Skeletal muscle tissue (tissue), 4 donors: Measurements from ENCODE around the gene PCBP2. TPM values are rescaled to one million over a fixed set of nuclear protein-coding genes. Genes with fewer than 3 reads are reported as not detected.

ENCODE experiments used
- H3K27ac ChIP-seq: one replicate; pipeline ENCODE4 v1.7.0; 2013; ENCODE audit warnings: mild to moderate bottlenecking, low read depth, low read length, inconsistent platforms
- H3K27me3 ChIP-seq, 3 donors: one replicate each; pipeline ENCODE4 v1.7.0; 2013; ENCODE audit warnings: low read length in 3 of 3; ENCODE audit not compliant: control insufficient read depth in 3 of 3, insufficient read depth in 3 of 3
- H3K36me3 ChIP-seq, 3 donors: one replicate each; pipeline ENCODE4 v1.7.0; 2013; ENCODE audit warnings: low read length in 3 of 3; ENCODE audit not compliant: control insufficient read depth in 3 of 3, insufficient read depth in 3 of 3
- H3K4me1 ChIP-seq, 3 donors: one replicate each; pipeline ENCODE4 v1.7.0; 2013; ENCODE audit warnings: low read length in 3 of 3, mild to moderate bottlenecking in 3 of 3; ENCODE audit not compliant: control insufficient read depth in 3 of 3, insufficient read depth in 3 of 3
- H3K4me3 ChIP-seq, 3 donors: one replicate each; pipeline ENCODE4 v1.7.0; 2013; ENCODE audit warnings: low read length in 3 of 3
- H3K9ac ChIP-seq, 3 donors: one replicate each; pipeline ENCODE4 v1.7.0; 2013; ENCODE audit warnings: low read length in 3 of 3, mild to moderate bottlenecking in 3 of 3, moderate library complexity in 2 of 3, low read depth in 1 of 3
- H3K9me3 ChIP-seq, 3 donors: one replicate each; pipeline ENCODE4 v1.7.0; 2013; ENCODE audit warnings: low read length in 3 of 3; ENCODE audit not compliant: control insufficient read depth in 3 of 3
- total RNA-seq: library from RNA; depleted of rRNA; stranded (reverse); fragments of >200 nt; gene quantifications from one replicate; pipeline ENCODE4 v1.2.3, GENCODE V29; 2014
- donor health status: Osteomylitis.

The PCBP2 gene
- total RNA-seq, 1 donor from 2014 or later: 281 TPM

DNA sequence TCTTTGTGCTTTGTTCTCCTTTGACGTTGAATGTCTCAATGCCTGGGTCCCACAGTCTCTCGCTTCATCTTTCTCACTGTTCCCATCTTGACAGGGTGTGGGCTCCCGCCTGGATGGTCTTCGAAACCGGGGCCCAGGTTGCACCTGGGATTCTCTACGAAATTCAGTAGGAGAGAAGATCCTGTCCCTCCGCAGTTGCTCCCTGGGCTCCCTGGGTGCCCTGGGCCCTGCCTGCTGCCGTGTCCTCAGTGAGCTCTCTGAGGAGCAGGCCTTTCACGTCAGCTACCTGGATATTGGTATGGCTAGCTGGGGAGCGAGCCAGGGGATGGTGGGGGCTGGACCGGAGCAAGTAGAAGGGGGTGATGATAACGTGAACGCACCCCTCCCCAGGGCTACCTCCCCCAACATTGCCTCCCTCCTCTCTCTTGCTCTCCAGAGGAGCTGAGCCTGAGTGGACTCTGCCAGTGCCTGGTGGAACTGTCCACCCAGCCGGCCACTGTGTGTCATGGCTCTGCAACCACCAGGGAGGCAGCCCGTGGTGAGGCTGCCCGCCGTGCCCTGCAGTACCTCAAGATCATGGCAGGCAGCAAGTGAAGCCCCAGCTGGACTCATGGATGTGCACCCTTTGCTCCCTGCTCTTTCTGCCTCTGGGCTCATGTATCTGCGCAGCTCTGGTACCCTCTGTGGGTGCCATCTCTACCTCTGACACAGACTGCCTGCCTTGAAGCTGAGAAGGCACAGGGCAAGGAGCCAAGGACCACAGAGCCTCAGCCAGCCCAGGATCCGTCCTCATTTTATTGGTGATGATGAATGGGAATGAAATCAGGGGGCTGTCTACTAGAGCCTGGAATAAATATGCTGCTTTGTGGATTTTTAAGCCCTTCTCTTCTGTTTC, 53.9 kb downstream of the PCBP2 start:
- Histone ChIP-seq H3K36me3 (peaks cover 27 to 44% (median 29%) of the 10 kb centered on the region in 3 donors), H3K27ac (peak overlapping the region; percentile 36), H3K9ac (peak overlapping the region in 1 of 3 donors; percentile 50), H3K4me3 (no peak overlapping the region), H3K9me3 (no peaks in the 10 kb centered on the region), H3K27me3 (no peaks in the 10 kb centered on the region), H3K4me1 (peaks cover 22 to 39% (median 22%) of the 10 kb centered on the region in 3 donors)

DNA sequence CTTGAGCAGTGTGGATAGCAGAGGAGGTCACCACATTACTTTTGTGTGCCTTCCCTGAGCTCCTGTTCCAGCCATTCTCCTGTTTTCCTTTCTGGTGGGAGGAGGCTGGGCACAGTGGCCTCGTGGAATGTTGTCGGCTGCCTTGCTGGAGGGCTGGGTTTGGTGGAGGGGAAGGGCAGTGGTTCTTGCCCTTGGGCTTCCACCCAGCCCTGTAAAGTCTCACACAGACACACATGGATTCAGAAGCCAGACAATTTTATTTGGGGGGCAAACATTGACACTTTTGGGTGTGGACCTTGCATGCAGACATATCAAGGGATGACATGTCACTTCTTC, 54.5 kb downstream of the PCBP2 start:
- Histone ChIP-seq H3K9ac (no peak overlapping the region), H3K4me3 (no peak overlapping the region), H3K9me3 (no peaks in the 10 kb centered on the region), H3K27ac (no peak overlapping the region), H3K4me1 (peaks cover 21 to 36% (median 22%) of the 10 kb centered on the region in 3 donors), H3K36me3 (peaks cover 29 to 45% (median 32%) of the 10 kb centered on the region in 3 donors), H3K27me3 (no peaks in the 10 kb centered on the region)

DNA sequence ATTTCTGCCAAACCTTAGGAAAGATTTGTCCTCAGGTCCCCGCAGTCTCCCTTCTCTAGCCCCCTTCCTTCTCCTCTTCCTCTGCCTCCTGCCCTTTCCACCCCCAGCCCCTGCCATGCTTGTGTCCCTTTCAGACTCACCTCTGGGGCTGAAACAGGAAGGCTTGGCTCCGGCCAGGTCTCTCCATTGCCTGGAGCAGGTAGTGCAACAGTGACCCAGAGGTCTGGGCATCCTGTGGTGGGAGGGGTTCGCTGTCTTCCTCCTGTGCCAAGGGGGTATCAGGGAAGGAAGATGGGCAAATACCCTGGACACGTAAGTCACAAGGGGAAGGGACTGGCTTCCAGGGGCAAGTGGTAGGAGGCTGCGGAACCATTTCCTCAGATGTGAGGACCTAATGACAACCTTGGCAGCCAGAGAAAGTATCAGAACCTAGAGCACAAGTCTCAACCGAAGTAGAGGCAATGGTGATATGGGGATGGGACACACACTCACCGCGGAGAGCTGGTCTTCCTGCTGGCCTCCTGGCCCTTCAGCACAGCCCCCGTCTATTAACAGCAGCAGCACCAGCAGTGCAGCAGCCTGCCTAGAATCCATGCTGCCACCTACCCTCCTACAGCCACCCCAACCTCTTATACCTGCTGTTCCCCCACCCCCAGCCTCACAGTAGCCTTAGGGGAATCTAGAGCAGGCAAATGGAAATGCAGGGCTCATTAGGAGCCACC, 55.1 kb downstream of the PCBP2 start, which contains the start of gene NPFF:
Gene NPFF, minus strand, starts transcription at position 604 of the 722 bp plus-strand sequence. Its CDS starts 10 bp downstream, at position 594.
- Histone ChIP-seq H3K4me1 (peaks cover 14 to 30% (median 16%) of the 10 kb centered on the region in 3 donors), H3K27ac (no peak within 1 kb of the TSS), H3K27me3 (no peaks in the 10 kb centered on the region), H3K4me3 (no peak within 1 kb of the TSS), H3K9ac (peak within 1 kb of the TSS in 1 of 3 donors; percentile 3), H3K36me3 (peaks cover 33 to 51% (median 35%) of the 10 kb centered on the region in 3 donors), H3K9me3 (no peaks in the 10 kb centered on the region)

DNA sequence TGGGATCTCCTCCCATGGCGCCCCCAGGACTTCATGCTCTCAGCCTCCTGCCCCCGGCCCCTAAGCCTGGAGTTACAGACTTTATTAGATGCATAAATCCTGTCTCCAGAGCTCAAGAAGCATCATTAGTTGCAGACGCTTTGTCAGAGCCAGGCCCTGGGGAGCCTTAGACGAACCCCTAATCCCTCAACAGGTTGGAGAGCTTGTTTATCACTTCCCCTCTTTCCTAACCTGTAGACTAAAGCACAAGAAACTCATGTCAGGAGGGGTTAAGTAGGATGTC, 55.6 kb downstream of the PCBP2 start:
- no peaks in the 10 kb centered on the region for H3K27me3 ChIP-seq
- no peak overlapping the region for H3K9ac ChIP-seq
- H3K27ac ChIP-seq: no peak overlapping the region
- H3K4me1 ChIP-seq: peaks cover 11 to 27% (median 12%) of the 10 kb centered on the region in 3 donors
- H3K4me3 ChIP-seq: no peak overlapping the region
- no peaks in the 10 kb centered on the region for H3K9me3 ChIP-seq
- H3K36me3 ChIP-seq: peaks cover 38 to 56% (median 40%) of the 10 kb centered on the region in 3 donors

DNA sequence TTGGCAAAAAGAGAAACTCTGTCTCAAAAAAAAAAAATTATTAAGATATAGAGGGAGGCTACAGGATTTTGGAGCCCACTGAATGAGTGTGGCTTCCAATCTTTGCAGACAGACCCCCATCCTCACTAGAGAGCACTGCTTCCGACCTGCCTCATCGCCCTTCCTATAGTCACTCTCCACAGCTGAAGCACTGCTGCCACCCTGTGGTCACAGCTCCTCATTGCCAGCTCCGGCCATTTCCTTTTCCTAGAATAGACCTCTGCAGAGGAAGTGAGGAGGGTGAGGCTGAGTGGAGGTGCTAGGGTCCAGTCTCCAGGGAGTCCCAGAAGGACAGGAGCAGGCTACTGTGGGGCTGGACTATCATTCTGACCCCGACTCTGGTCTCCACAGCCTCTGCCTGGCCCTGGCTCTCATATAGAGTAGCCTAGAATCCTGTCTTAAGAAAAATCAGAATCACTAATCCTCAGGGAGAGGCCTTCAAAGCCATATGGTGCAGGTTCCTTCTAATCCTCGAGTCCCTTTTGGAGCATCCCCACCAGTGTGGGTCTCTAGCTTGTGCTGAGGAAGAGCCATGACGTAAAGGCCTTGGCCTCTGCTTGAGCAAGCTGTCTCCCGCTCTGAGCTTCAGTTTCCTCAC, 56.8 kb downstream of the PCBP2 start:
- Histone ChIP-seq H3K4me3 (no peak overlapping the region), H3K36me3 (peaks cover 44 to 61% (median 51%) of the 10 kb centered on the region in 3 donors), H3K4me1 (peaks cover 6 to 23% (median 9%) of the 10 kb centered on the region in 3 donors), H3K9me3 (no peaks in the 10 kb centered on the region), H3K27me3 (no peaks in the 10 kb centered on the region), H3K27ac (no peak overlapping the region), H3K9ac (peak overlapping the region in 1 of 3 donors; percentile 54)

DNA sequence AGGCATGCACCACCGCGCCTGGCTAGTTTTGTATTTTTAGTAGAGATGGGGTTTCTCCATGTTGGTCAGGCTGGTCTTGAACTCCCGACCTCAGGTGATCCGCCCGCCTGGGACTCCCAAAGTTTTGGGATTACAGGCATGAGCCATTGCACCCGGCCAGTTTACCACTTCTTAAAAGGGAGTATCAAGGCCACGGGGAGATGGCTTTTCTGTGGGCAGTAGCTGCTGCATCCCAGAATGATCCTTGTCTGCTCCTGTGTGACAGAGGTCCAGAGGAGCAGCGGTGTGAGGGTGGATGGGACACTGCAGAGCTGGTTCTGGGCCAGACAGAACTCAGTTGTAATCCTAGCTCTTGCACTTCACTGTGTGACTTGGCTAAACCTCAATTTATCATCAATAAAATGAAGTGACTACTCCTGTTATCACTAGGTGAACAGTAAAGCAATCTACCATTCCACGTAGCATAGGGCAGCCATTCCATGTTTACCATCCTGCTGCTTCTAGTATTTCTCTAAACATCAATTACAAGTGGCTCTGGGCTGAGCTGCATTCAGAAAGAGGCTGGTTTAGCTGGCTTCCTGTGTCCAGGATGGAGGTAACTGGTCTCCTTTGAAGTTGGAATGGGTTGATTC, 58.4 kb downstream of the PCBP2 start:
- H3K27me3 ChIP-seq: no peaks in the 10 kb centered on the region
- H3K36me3 ChIP-seq: peaks cover 49 to 62% (median 60%) of the 10 kb centered on the region in 3 donors
- H3K9me3 ChIP-seq: no peaks in the 10 kb centered on the region
- no peak overlapping the region for H3K9ac ChIP-seq
- H3K4me1 ChIP-seq: peaks cover 6 to 14% (median 6%) of the 10 kb centered on the region in 3 donors
- no peak overlapping the region for H3K4me3 ChIP-seq
- H3K27ac ChIP-seq: no peak overlapping the region

DNA sequence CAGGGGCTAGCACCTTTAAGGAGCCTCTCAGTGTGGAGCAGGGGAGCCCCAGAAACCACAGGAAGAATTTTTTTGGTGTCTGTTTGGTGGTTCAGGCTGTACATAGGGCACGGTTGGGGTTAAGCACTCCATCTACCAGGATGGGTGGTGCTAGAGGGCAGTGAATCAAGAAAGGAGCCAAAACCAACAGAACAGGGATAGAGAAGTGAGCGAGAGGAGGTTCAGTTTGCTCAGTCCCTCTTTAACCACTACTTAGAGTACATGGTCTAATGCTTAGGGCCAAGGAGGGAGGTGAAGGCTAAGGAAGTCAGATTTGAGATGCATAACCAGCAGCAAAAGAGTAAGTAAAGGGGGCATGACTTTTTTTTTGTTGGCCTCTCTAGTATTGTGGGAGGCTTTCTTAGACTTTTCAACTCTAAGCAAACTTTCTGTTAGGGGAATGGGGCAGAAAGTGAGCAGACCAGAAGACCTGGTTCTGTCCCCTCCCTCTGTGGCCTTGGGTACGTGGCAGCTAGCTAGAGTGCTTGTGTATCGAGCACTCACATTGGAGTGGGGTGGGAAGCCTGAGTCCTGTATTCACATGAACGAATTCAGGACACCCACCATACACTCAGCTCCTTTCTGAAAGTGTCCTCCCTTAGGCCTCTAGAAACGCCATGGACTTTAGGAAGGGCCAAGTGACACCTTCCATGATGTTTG, 62.0 kb downstream of the PCBP2 start:
- Histone ChIP-seq H3K36me3 (peaks cover 47 to 73% (median 65%) of the 10 kb centered on the region in 3 donors), H3K9me3 (no peaks in the 10 kb centered on the region), H3K4me3 (no peak overlapping the region), H3K27ac (no peak overlapping the region), H3K27me3 (no peaks in the 10 kb centered on the region), H3K4me1 (peaks cover under 1 to 1% (median under 1%) of the 10 kb centered on the region in 3 donors), H3K9ac (no peak overlapping the region)

DNA sequence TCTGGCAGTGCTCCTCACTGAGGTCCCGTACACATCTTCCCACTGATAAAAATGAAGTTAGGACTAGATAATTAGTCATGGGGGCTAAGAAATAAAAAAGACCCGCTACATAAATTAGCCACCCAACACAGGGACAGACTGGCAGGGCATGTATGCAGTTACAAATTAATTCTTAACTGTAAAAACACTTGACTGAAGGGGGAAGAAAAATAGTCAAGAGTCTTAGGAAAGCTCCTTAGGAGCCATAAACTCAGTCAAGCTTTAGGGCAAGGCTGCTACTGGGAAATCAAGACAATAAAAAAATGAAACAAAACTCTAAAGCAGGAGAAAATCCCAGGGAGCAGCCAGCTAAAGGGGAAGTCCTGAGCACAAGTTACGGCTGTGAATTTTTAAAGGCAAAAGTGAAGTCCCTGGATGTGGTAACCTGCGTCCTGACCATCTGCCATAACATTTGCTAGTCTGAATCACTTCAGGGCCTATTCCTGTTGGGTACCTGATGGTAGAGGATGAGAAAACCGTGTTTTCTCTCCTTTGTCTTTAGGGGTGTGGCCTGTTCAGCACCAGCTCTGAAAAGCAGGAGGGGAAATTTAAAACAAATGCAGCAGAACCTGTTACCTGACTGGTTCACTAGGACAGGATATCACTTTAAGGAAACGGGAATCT, 62.9 kb downstream of the PCBP2 start:
- Histone ChIP-seq H3K27ac (no peak overlapping the region), H3K4me3 (no peak overlapping the region), H3K4me1 (no peaks in the 10 kb centered on the region), H3K27me3 (no peaks in the 10 kb centered on the region), H3K9ac (no peak overlapping the region), H3K9me3 (no peaks in the 10 kb centered on the region), H3K36me3 (peaks cover 52 to 78% (median 71%) of the 10 kb centered on the region in 3 donors)

DNA sequence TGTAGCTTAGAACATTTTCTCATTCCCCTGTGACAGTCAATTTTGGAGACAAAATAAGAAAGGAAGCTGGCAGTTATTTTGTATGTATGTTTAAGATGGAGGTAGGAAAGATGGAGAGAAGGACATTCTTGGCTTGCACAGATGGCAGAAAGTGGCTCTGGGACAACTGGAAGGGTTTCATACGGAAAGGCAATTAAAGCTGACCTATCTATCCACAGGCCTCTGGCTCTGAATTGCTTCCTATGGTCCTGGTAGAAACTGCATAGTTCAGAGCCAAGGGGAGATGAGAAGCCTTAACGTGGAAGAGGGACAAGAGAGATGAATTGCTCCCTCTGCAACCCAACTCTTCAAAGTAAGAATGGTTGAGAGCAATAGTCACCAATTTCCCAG, 63.4 kb downstream of the PCBP2 start:
- peaks cover 57 to 77% (median 75%) of the 10 kb centered on the region in 3 donors for H3K36me3 ChIP-seq
- no peak overlapping the region for H3K9ac ChIP-seq
- H3K9me3 ChIP-seq: no peaks in the 10 kb centered on the region
- H3K27me3 ChIP-seq: no peaks in the 10 kb centered on the region
- H3K27ac ChIP-seq: no peak overlapping the region
- no peak overlapping the region for H3K4me3 ChIP-seq
- H3K4me1 ChIP-seq: no peaks in the 10 kb centered on the region
